GM15510 (cell line): ENCODE results near the gene DOLPP1.

Source experiments
- POLR2A ChIP-seq: IDR thresholded peaks from 3 replicates; pipeline ENCODE4 v1.6.1; 2011; ENCODE audit warnings: borderline replicate concordance; ENCODE audit not compliant: insufficient read length; ENCODE audit errors: extremely low read depth

DOLPP1 gene

GRCh38 chr9:129058965-129059795 lies 21.7 kb upstream of the DOLPP1 start:
- TF ChIP-seq POLR2A = no peak

GRCh38 chr9:129059796-129060785 lies 20.8 kb upstream of the DOLPP1 start:
- TF ChIP-seq POLR2A = no peak

- no peak for TF ChIP-seq POLR2A
These were observed 19.9 kb upstream of the DOLPP1 start for GRCh38 chr9:129060991-129061390.

GRCh38 chr9:129063061-129063460 lies 17.9 kb upstream of the DOLPP1 start:
- no peak for TF ChIP-seq POLR2A

GRCh38 chr9:129064499-129064908 lies 16.4 kb upstream of the DOLPP1 start:
- no peak for TF ChIP-seq POLR2A

GRCh38 chr9:129068110-129068509 lies 12.8 kb upstream of the DOLPP1 start:
- TF ChIP-seq POLR2A = no peak

GRCh38 chr9:129068990-129069861 lies 11.7 kb upstream of the DOLPP1 start:
- no peak for TF ChIP-seq POLR2A

- no peak for TF ChIP-seq POLR2A
These were observed 10.9 kb upstream of the DOLPP1 start for GRCh38 chr9:129069862-129070641.

GRCh38 chr9:129070696-129071525 lies 10.0 kb upstream of the DOLPP1 start:
- TF ChIP-seq POLR2A = no peak

- TF ChIP-seq POLR2A = no peak
These were observed 9.3 kb upstream of the DOLPP1 start for GRCh38 chr9:129071526-129072126.

- TF ChIP-seq POLR2A = no peak
These were observed 8.7 kb upstream of the DOLPP1 start for GRCh38 chr9:129072171-129072570.

- TF ChIP-seq POLR2A = no peak
These were observed 7.5 kb upstream of the DOLPP1 start for GRCh38 chr9:129073404-129073803.

GRCh38 chr9:129074106-129074505 lies 6.8 kb upstream of the DOLPP1 start:
- no peak for TF ChIP-seq POLR2A

GRCh38 chr9:129075996-129076639 lies 4.8 kb upstream of the DOLPP1 start:
- TF ChIP-seq POLR2A = no peak
